Heart left ventricle (tissue), 16 donors: Measurements from ENCODE around the gene UGT1A6. TPM values are rescaled to one million over a fixed set of nuclear protein-coding genes. Genes with fewer than 3 reads are reported as not detected.

ENCODE experiments used
- ATAC-seq, 4 donors: fragments of 200-7000 bp; cut with Tn5 transposase; one replicate each; pipeline ENCODE4 v1.9.1; 2020 to 2022; ENCODE audit warnings: moderate library complexity in 4 of 4, mild to moderate bottlenecking in 3 of 4, moderate number of reproducible peaks in 1 of 4
- DNase-seq, 5 donors: peaks; one replicate each; pipeline ENCODE4 v3.0.0-alpha.2; 2020
- H3K27ac ChIP-seq, 12 donors: fragments of 200-600 bp; sonication (generic) in 4 of 12; one replicate each; pipeline versions ENCODE4 v1.5.0 to v1.8.0; 2016 to 2022; ENCODE audit warnings: mild to moderate bottlenecking in 2 of 12
- H3K27me3 ChIP-seq, 9 donors: fragments of 200-600 bp; sonication (generic) in 2 of 9; one replicate each; pipeline versions ENCODE4 v1.5.1 to v1.8.0; 2016 to 2022; ENCODE audit warnings: mild to moderate bottlenecking in 3 of 9
- H3K36me3 ChIP-seq, 9 donors: fragments of 200-600 bp; sonication (generic) in 2 of 9; one replicate each; pipeline versions ENCODE4 v1.5.0 to v1.8.0; 2018 to 2022; ENCODE audit warnings: mild to moderate bottlenecking in 2 of 9
- H3K4me1 ChIP-seq, 12 donors: fragments of 200-600 bp; sonication (generic) in 4 of 12; one replicate each; pipeline versions ENCODE4 v1.5.0 to v1.8.0; 2016 to 2022; ENCODE audit warnings: mild to moderate bottlenecking in 3 of 12
- H3K4me3 ChIP-seq, 12 donors: fragments of 200-600 bp; sonication (generic) in 4 of 12; one replicate each; pipeline versions ENCODE4 v1.5.0 to v1.8.0; 2017 to 2022; ENCODE audit warnings: mild to moderate bottlenecking in 9 of 12, moderate library complexity in 4 of 12
- H3K9me3 ChIP-seq, 12 donors: fragments of 200-600 bp; sonication (generic) in 4 of 12; one replicate each; pipeline versions ENCODE4 v1.5.0 to v1.8.0; 2016 to 2022; ENCODE audit warnings: mild to moderate bottlenecking in 1 of 12
- POLR2A ChIP-seq, 2 donors: fragments of 450-650 bp; IDR thresholded peaks; one replicate each; pipeline ENCODE4 v1.6.1; 2017; ENCODE audit warnings: antibody characterized with exemption in 2 of 2, mild to moderate bottlenecking in 2 of 2, moderate library complexity in 2 of 2
- WGBS, 4 donors: extraction: QIAGEN DNeasy Blood & Tissue Kit in 2 of 4; methylation state at CpG; one replicate each; pipeline versions ENCODE4 v1.1.5 to v1.1.7; 2013 to 2018; 5-methylcytosine and 5-hydroxymethylcytosine counted together
- intact Hi-C, 10 donors: fragments of 100-400 bp; cut with DNase I; formaldehyde crosslinking; loops; one replicate each; pipeline versions ENCODE4 v1.11.1 to v1.14.2; 2022
- polyA plus RNA-seq, 2 donors: library from polyadenylated mRNA; stranded (reverse); fragments of 200-250 nt; gene quantifications; one replicate each; pipeline ENCODE4 v1.2.3, GENCODE V29; 2013
- total RNA-seq, 9 donors: library from RNA; depleted of rRNA in 2 of 9; stranded (reverse); fragments of >200 nt in 2 of 9; fragmentation: NEBNext Ultra II Directional in 3 of 9; extraction: Animal tissue kit (Norgen Biotek cat#: 25700) in 3 of 9; gene quantifications; one replicate each; pipeline versions ENCODE4 v1.1.0 to v1.2.4, GENCODE V29; 2016 to 2023
- TF ChIP-seq, protein P1 (sequence below), 12 donors: fragments of 200-600 bp; sonication (generic) in 4 of 12; IDR thresholded peaks; one replicate each; pipeline versions ENCODE4 v1.5.0 to v1.8.0; 2018 to 2022; ENCODE audit warnings: antibody characterized with exemption in 12 of 12, mild to moderate bottlenecking in 5 of 12
- donor health status: ischemic (EF 13 %, LVEDD 7.1; RV severe dilation, severe dysfunction).
- donor health status: healthy with polysubstance abuse.
- donor health status: DM: no; HTN: yes; CAD: no.
- donor health status: DM: no; HTN: no; CAD: no.
- donor health status: ischemic (EF 25% LVEDD 6.9; RV normal size, moderate dysfunction).
- donor health status: ischemic (EF 25% LVEDD 5.7; RV mildly dilated, moderate dysfunction).
- donor health status: healthy.
- donor health status: DM: yes; HTN: yes; CAD: no.
- donor health status: ischemic (EF 35%, LVEDD 5.7; RV mildly dilated, moderate dysfunction).
- donor health status: nonischemic (EF 11% LVEDD 7.7; RV severe dilation, severe dysfunction).
- donor health status: DM: yes; HTN: yes; CAD: no.
- donor health status: PGD.
- donor health status: ischemic (EF 29% LVEDD 5.4; RV normal size, mild dysfunction).
- donor health status: nonischemic (EF 23%, LVEDD 6.1; RV moderate dilation, normal function).

The UGT1A6 gene
- total and polyA plus RNA-seq, 11 donors, result not detected

DNA sequence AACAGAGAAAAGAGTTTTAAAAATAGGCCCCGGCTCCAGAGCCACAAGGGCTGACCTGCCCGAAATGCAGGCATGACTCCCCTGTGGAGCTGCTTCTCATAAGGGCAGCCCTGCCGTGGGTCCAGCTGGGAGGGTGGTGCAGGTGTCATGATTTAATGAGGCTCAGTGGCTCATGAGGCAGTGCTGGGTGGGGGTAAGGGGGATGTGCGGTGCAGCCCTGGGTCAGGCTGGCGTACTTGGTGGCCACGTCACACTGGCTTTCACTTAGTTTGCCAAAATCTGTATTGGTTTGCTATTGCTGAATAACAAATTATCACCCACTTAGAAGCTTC lies 128.1 kb downstream of the UGT1A6 start:
- WGBS, 4 donors, result 66 to 83% (median 81%) methylated on average over 6 of the region's 6 CpGs
- no peak for ATAC-seq
- H3K27ac ChIP-seq, result no peak overlapping the region
- H3K9me3 ChIP-seq, result peaks cover 0 to 8% (median 0%) of the 10 kb centered on the region in 12 donors
- no peak for DNase-seq
- intact Hi-C loops, result no loop called here
- no peaks in the 10 kb centered on the region for H3K4me1 ChIP-seq
- H3K36me3 ChIP-seq, result no peaks in the 10 kb centered on the region
- H3K4me3 ChIP-seq, result no peak overlapping the region
- TF ChIP-seq, protein P1, sequence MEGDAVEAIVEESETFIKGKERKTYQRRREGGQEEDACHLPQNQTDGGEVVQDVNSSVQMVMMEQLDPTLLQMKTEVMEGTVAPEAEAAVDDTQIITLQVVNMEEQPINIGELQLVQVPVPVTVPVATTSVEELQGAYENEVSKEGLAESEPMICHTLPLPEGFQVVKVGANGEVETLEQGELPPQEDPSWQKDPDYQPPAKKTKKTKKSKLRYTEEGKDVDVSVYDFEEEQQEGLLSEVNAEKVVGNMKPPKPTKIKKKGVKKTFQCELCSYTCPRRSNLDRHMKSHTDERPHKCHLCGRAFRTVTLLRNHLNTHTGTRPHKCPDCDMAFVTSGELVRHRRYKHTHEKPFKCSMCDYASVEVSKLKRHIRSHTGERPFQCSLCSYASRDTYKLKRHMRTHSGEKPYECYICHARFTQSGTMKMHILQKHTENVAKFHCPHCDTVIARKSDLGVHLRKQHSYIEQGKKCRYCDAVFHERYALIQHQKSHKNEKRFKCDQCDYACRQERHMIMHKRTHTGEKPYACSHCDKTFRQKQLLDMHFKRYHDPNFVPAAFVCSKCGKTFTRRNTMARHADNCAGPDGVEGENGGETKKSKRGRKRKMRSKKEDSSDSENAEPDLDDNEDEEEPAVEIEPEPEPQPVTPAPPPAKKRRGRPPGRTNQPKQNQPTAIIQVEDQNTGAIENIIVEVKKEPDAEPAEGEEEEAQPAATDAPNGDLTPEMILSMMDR (IDR thresholded peaks at IDR 0.05), result no peak
- no peak for TF ChIP-seq POLR2A (IDR thresholded peaks at IDR 0.05)
- H3K27me3 ChIP-seq, result peaks cover 0 to 6% (median 0%) of the 10 kb centered on the region in 9 donors

DNA sequence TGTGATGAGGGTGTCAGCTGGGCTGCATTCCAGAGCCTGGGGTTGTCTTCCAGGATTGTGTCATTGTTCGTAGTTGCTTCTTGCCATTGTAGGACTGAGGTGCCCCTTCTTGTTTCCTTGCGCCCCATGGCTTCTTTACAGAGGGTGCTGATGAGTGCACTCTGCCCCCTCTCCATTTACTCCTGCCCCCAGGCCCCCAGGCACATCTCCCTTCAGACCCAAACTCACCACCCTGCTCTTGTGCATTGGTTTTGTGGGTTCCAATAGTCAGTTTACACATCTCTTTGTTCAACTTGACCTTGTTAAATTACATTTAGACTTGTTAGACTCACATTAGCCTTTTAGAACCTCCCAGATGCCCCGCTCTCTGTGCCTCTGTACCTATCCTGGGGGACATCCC lies 128.5 kb downstream of the UGT1A6 start:
- 85 to 97% (median 91%) methylated on average over 3 of the region's 3 CpGs for WGBS, 4 donors
- Histone ChIP-seq H3K4me3 (no peak overlapping the region), H3K27ac (no peak overlapping the region), H3K27me3 (peaks cover 0 to 6% (median 0%) of the 10 kb centered on the region in 9 donors), H3K4me1 (no peaks in the 10 kb centered on the region), H3K36me3 (no peaks in the 10 kb centered on the region), H3K9me3 (peaks cover 0 to 9% (median 0%) of the 10 kb centered on the region in 12 donors)
- ATAC-seq (no peak), DNase-seq (no peak)
- intact Hi-C loops, result no loop called here
- no peak for TF ChIP-seq POLR2A (IDR thresholded peaks at IDR 0.05)
- TF ChIP-seq, protein P1 (IDR thresholded peaks at IDR 0.05), result no peak

DNA sequence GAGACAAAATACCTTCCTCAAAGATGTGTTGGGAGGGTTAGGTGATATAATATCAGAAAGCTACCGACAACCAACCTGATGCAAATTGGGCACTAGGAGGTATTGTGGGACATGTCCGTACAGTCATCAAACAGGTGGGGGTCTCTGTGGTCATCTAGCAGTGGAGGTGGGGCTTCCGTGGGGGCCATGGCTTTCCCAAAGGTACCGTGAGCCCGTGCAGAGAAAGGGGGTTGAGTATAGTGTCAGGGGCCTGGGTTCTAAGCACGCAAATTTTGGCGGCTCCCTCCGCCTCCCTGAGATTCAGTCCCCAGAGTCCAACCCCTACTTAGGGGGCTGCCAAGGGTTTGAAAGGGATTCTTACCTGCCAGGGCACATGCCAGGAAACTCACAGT lies 129.0 kb downstream of the UGT1A6 start:
- no peak for DNase-seq
- Histone ChIP-seq H3K9me3 (peaks cover 0 to 9% (median 0%) of the 10 kb centered on the region in 12 donors), H3K4me1 (no peaks in the 10 kb centered on the region), H3K36me3 (no peaks in the 10 kb centered on the region), H3K27ac (no peak overlapping the region), H3K27me3 (peaks cover 0 to 6% (median 0%) of the 10 kb centered on the region in 9 donors), H3K4me3 (no peak overlapping the region)
- 90 to 91% (median 91%) methylated on average over 8 of the region's 8 CpGs for WGBS, 4 donors
- no peak for TF ChIP-seq POLR2A (IDR thresholded peaks at IDR 0.05)
- TF ChIP-seq, protein P1 (IDR thresholded peaks at IDR 0.05), result no peak
- no peak for ATAC-seq
- intact Hi-C loops, result no loop called here

DNA sequence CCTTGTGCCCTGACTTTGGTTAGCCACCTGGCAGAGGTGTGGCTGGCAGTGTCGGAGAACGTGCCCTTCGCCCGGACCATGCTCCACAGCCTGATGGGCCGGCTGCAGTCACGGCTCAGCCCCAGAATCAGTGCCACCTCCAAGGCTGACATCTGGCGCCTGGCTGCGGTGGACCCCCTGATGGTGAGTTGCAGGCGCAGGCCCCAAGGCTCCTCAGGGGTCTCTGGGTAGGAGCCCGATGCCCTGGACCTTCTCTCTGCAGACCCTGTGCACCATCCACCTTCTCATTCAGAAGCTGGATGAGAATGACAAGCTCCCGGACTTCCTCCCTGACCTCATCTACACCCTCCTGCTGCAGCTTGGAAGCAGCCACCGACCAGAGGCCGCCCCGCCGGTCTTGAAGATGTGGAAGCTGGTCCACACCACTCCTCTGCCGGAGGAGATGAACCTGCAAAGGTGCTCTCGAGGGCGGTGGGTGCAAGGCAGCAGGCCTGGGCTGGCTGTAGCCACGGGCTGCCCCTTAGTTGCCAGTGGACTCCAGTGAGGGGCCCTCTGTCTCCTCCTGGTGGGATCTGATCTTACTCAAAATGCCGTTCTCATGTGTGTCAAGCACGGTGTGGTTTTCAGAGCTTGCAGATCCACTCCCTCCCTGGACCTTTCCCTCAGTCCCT lies 129.5 kb downstream of the UGT1A6 start:
- H3K4me3 ChIP-seq, result no peak overlapping the region
- no peaks in the 10 kb centered on the region for H3K36me3 ChIP-seq
- intact Hi-C loops, result no loop called here
- peaks cover 0 to 11% (median 0%) of the 10 kb centered on the region in 12 donors for H3K9me3 ChIP-seq
- ATAC-seq (no peak), DNase-seq (no peak)
- no peak for TF ChIP-seq POLR2A (IDR thresholded peaks at IDR 0.05)
- TF ChIP-seq, protein P1 (IDR thresholded peaks at IDR 0.05), result no peak
- WGBS, 4 donors, result 84 to 88% (median 86%) methylated on average over 17 to 21 of the region's 21 CpGs
- no peak overlapping the region for H3K27ac ChIP-seq
- H3K27me3 ChIP-seq, result peaks cover 0 to 6% (median 0%) of the 10 kb centered on the region in 9 donors
- no peaks in the 10 kb centered on the region for H3K4me1 ChIP-seq

Other genes with a start within 250 kb of the UGT1A6 start
- 10 to 100 TPM; 13.7 to 21.8 (median 20.2) TPM for gene USP40, start 126.1 kb upstream of the UGT1A6 start, total RNA-seq
- 10 to 100 TPM; 11.1 to 17.3 TPM for gene USP40, start 126.1 kb upstream of the UGT1A6 start, polyA plus RNA-seq
- not detected for gene UGT1A8, start 75.3 kb upstream of the UGT1A6 start, total RNA-seq
- not detected for gene UGT1A8, start 75.3 kb upstream of the UGT1A6 start, polyA plus RNA-seq
- gene UGT1A10, start 56.4 kb upstream of the UGT1A6 start, total RNA-seq, result not detected
- gene UGT1A10, start 56.4 kb upstream of the UGT1A6 start, polyA plus RNA-seq, result not detected
- not detected for gene UGT1A9, start 21.0 kb upstream of the UGT1A6 start, total RNA-seq
- not detected for gene UGT1A9, start 21.0 kb upstream of the UGT1A6 start, polyA plus RNA-seq
- not detected for gene UGT1A7, start 11.0 kb upstream of the UGT1A6 start, total RNA-seq
- not detected for gene UGT1A7, start 11.0 kb upstream of the UGT1A6 start, polyA plus RNA-seq
- gene UGT1A5, start 20.0 kb downstream of the UGT1A6 start, total RNA-seq, result not detected
- not detected for gene UGT1A5, start 20.0 kb downstream of the UGT1A6 start, polyA plus RNA-seq
- gene UGT1A4, start 25.8 kb downstream of the UGT1A6 start, total RNA-seq, result not detected
- gene UGT1A4, start 25.8 kb downstream of the UGT1A6 start, polyA plus RNA-seq, result not detected
- gene UGT1A3, start 36.2 kb downstream of the UGT1A6 start, total RNA-seq, result not detected
- not detected for gene UGT1A3, start 36.2 kb downstream of the UGT1A6 start, polyA plus RNA-seq
- not detected for gene UGT1A1, start 67.4 kb downstream of the UGT1A6 start, total RNA-seq
- gene UGT1A1, start 67.4 kb downstream of the UGT1A6 start, polyA plus RNA-seq, result under 1 TPM in 1 of 2 donors, not detected in 1; 0.03 TPM
- under 1 TPM in 1 of 9 donors, not detected in 8; 0.75 TPM for gene MROH2A, start 85.4 kb downstream of the UGT1A6 start, total RNA-seq
- gene MROH2A, start 85.4 kb downstream of the UGT1A6 start, polyA plus RNA-seq, result not detected
- 1 to 10 TPM in 1 of 9 donors, under 1 TPM in 5, not detected in 3; 0.10 to 8.4 (median 0.48) TPM for gene HJURP, start 161.6 kb downstream of the UGT1A6 start, total RNA-seq
- under 1 TPM; 0.08 to 0.10 TPM for gene HJURP, start 161.6 kb downstream of the UGT1A6 start, polyA plus RNA-seq
- gene TRPM8, start 224.5 kb downstream of the UGT1A6 start, total RNA-seq, result under 1 TPM in 2 of 9 donors, not detected in 7; 0.19 to 0.25 TPM
- not detected for gene TRPM8, start 224.5 kb downstream of the UGT1A6 start, polyA plus RNA-seq